Measurements from ENCODE around the gene IRAG1.

IRAG1 gene

GRCh38 chr11:10645212-10645795 is 48.3 kb downstream of the IRAG1 start:
- DNase-seq: no peak
